Tibial nerve (tissue), 4 donors: ENCODE results near the gene ZSWIM6. TPM values are rescaled to one million over a fixed set of nuclear protein-coding genes. Genes with fewer than 3 reads are reported as not detected.

Experiments used
- DNase-seq, 2 donors: peaks; one replicate each; pipeline ENCODE4 v3.0.0-alpha.2; 2019; ENCODE audit warnings: low spot score in 2 of 2
- H3K27ac ChIP-seq, 4 donors: fragments of 200-600 bp; sonication (generic) in 3 of 4; one replicate each; pipeline ENCODE4 v1.5.1; 2017 to 2019; ENCODE audit warnings: mild to moderate bottlenecking in 1 of 4
- H3K27me3 ChIP-seq, 2 donors: fragments of 200-600 bp; sonication (generic) in 1 of 2; one replicate each; pipeline versions ENCODE4 v1.5.1 to v1.6.0; 2017 to 2019
- H3K36me3 ChIP-seq, 3 donors: fragments of 200-600 bp; sonication (generic); one replicate each; pipeline ENCODE4 v1.5.1; 2018 to 2019
- H3K4me1 ChIP-seq, 4 donors: fragments of 200-600 bp; sonication (generic) in 3 of 4; one replicate each; pipeline ENCODE4 v1.5.1; 2017 to 2019
- H3K4me3 ChIP-seq, 4 donors: fragments of 200-600 bp; sonication (generic) in 3 of 4; one replicate each; pipeline ENCODE4 v1.5.1; 2017 to 2019; ENCODE audit warnings: mild to moderate bottlenecking in 1 of 4, moderate library complexity in 1 of 4
- H3K9me3 ChIP-seq, 4 donors: fragments of 200-600 bp; sonication (generic) in 3 of 4; one replicate each; pipeline ENCODE4 v1.5.1; 2017 to 2019
- EP300 ChIP-seq, 2 donors: sonication (generic); formaldehyde crosslinking; IDR thresholded peaks; one replicate each; pipeline ENCODE4 v1.6.1; 2017; ENCODE audit warnings: antibody characterized with exemption in 2 of 2, mild to moderate bottlenecking in 1 of 2
- POLR2A ChIP-seq, 2 donors: fragments of 450-650 bp; IDR thresholded peaks; one replicate each; pipeline ENCODE4 v1.6.1; 2017; ENCODE audit warnings: antibody characterized with exemption in 2 of 2, mild to moderate bottlenecking in 2 of 2, moderate library complexity in 2 of 2
- WGBS, 2 donors: methylation state at CpG; one replicate each; pipeline ENCODE4 v1.1.5; 2018; 5-methylcytosine and 5-hydroxymethylcytosine counted together
- total RNA-seq, 4 donors: library from RNA; depleted of rRNA; stranded (reverse); fragments of >200 nt; gene quantifications; one replicate each; pipeline ENCODE4 v1.1.0, GENCODE V29; 2016
- TF ChIP-seq, protein P1 (sequence below), 5 experiments: fragments of 200-600 bp in 3 of 5; fragments of 450-650 bp in 2 of 5; sonication (generic) in 3 of 5; IDR thresholded peaks; one replicate each; pipeline ENCODE4 v1.5.1; 2016 to 2019; ENCODE audit warnings: antibody characterized with exemption in 5 of 5, mild to moderate bottlenecking in 3 of 5, moderate library complexity in 2 of 5

The ZSWIM6 gene
- total RNA-seq, 4 donors from 2014 or later: 10.6 to 15.5 (median 13.7) TPM

DNA sequence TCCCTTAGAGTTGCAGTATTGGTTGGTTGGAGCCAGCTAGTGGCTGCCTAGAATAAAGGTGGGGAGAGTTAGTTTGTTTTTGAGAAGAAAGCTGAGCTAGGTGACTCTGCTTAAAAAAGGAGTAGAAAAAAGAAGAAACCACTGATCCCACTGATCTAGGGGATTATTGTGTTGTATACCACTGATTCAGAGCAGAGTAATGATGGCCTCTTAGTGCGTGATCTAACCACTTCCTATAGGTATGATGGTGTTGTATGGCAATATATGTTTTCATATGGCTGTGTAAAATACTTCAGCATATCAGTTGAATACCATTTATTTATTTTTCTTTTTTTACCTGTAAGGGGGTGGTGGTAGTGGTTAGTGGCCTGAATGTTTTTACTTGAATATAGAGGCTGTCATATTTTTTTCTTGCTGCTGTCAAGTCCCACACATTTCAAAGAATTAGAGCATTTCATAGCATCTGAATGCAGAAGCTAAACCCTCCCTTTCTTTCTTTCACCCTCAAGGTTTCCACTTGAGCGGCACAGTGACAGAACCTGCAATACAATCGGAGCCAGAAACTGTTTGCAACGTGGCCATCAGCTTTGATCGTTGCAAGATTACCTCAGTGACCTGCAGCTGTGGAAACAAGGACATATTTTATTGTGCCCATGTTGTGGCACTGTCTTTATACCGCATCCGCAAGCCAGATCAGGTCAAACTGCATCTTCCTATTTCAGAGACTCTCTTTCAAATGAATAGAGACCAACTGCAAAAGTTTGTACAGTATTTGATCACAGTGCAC lies 140.3 kb downstream of the ZSWIM6 start:
- H3K9me3 ChIP-seq: no peaks in the 10 kb centered on the region
- peaks cover 0 to 28% (median 2%) of the 10 kb centered on the region in 4 donors for H3K4me1 ChIP-seq
- H3K27me3 ChIP-seq: no peaks in the 10 kb centered on the region
- 76 to 80% methylated on average over 7 of the region's 7 CpGs for whole genome bisulfite sequencing, 2 donors
- H3K27ac ChIP-seq: no peak overlapping the region
- H3K36me3 ChIP-seq: no peaks in the 10 kb centered on the region
- DNase-seq: no peak
- no peak for TF ChIP-seq EP300 (IDR thresholded peaks at IDR 0.05)
- TF ChIP-seq, protein P1, sequence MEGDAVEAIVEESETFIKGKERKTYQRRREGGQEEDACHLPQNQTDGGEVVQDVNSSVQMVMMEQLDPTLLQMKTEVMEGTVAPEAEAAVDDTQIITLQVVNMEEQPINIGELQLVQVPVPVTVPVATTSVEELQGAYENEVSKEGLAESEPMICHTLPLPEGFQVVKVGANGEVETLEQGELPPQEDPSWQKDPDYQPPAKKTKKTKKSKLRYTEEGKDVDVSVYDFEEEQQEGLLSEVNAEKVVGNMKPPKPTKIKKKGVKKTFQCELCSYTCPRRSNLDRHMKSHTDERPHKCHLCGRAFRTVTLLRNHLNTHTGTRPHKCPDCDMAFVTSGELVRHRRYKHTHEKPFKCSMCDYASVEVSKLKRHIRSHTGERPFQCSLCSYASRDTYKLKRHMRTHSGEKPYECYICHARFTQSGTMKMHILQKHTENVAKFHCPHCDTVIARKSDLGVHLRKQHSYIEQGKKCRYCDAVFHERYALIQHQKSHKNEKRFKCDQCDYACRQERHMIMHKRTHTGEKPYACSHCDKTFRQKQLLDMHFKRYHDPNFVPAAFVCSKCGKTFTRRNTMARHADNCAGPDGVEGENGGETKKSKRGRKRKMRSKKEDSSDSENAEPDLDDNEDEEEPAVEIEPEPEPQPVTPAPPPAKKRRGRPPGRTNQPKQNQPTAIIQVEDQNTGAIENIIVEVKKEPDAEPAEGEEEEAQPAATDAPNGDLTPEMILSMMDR (IDR thresholded peaks at IDR 0.05): no peak
- TF ChIP-seq POLR2A (IDR thresholded peaks at IDR 0.05): no peak
- no peak overlapping the region for H3K4me3 ChIP-seq

- no peaks in the 10 kb centered on the region for H3K27me3 ChIP-seq
- TF ChIP-seq POLR2A (IDR thresholded peaks at IDR 0.05) (no peak), EP300 (IDR thresholded peaks at IDR 0.05) (no peak)
- TF ChIP-seq, protein P1 (IDR thresholded peaks at IDR 0.05): no peak
- peaks cover 0 to 6% (median 0%) of the 10 kb centered on the region in 4 donors for H3K4me1 ChIP-seq
- no peaks in the 10 kb centered on the region for H3K9me3 ChIP-seq
- no peaks in the 10 kb centered on the region for H3K36me3 ChIP-seq
- no peak overlapping the region for H3K27ac ChIP-seq
- WGBS, 2 donors: 90 to 93% methylated on average over 4 of the region's 4 CpGs
- no peak for DNase-seq
- no peak overlapping the region for H3K4me3 ChIP-seq
These were observed 142.7 kb downstream of the ZSWIM6 start for GRCh38 chr5:61474746-61475145.

GRCh38 chr5:61477788-61478187 lies 145.7 kb downstream of the ZSWIM6 start:
- Histone ChIP-seq H3K4me1 (peaks cover 0 to 6% (median 0%) of the 10 kb centered on the region in 4 donors), H3K9me3 (no peaks in the 10 kb centered on the region), H3K36me3 (no peaks in the 10 kb centered on the region), H3K4me3 (no peak overlapping the region), H3K27ac (no peak overlapping the region), H3K27me3 (no peaks in the 10 kb centered on the region)
- WGBS, 2 donors: 93% methylated on average over 2 of the region's 2 CpGs
- no peak for TF ChIP-seq POLR2A (IDR thresholded peaks at IDR 0.05)
- no peak for DNase-seq

DNA sequence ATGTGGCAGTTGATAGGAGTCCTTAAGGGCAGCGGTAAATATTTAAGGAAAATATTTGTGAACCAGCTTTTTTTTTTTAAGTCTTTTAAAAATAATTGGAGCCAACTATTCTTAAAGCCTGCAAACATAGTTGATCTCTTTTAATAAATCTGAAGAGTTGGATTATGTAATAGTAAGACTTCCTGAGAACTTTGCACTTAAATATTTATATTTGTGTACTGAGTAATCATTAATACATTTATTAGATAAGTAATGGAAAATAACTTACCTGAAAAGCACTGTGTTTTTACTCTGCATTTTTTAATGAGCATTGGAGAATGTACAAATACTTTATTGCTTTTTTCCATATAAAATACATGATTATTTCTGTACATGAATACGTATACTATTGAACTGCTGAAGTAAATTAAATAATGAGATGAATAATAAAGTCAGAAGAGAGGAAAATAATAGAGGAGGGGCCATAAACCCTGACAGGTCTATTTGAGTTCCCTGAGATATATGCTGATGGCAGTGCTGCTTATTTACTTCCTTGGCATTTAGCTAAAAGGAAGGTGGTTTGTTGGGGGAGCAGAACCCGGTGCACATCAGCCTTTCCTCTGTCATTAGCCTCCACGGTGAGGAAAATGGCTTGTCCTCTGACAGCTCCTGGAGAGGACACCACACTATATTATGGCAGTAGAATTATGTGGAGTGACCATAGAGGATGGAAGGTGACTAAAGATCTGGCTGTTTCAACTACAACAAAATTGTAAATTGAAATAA lies 148.0 kb downstream of the ZSWIM6 start:
- Histone ChIP-seq H3K4me3 (no peak overlapping the region), H3K4me1 (peaks cover 0 to 6% (median 0%) of the 10 kb centered on the region in 4 donors), H3K36me3 (peaks cover 0 to 5% (median 0%) of the 10 kb centered on the region in 3 donors), H3K9me3 (no peaks in the 10 kb centered on the region), H3K27ac (no peak overlapping the region), H3K27me3 (no peaks in the 10 kb centered on the region)
- DNase-seq: no peak
- WGBS, 2 donors: 75% methylated on average over 4 of the region's 4 CpGs
- TF ChIP-seq POLR2A (IDR thresholded peaks at IDR 0.05) (no peak), EP300 (IDR thresholded peaks at IDR 0.05) (no peak)
- TF ChIP-seq, protein P1 (IDR thresholded peaks at IDR 0.05): no peak

- DNase-seq: no peak
- Histone ChIP-seq H3K4me3 (no peak overlapping the region), H3K4me1 (peaks cover 0 to 6% (median 0%) of the 10 kb centered on the region in 4 donors), H3K9me3 (no peaks in the 10 kb centered on the region), H3K27me3 (no peaks in the 10 kb centered on the region), H3K36me3 (peaks cover 0 to 11% (median 0%) of the 10 kb centered on the region in 3 donors), H3K27ac (no peak overlapping the region)
- 76 to 97% methylated on average over 3 of the region's 3 CpGs for WGBS, 2 donors
- TF ChIP-seq, protein P1 (IDR thresholded peaks at IDR 0.05): no peak
- no peak for TF ChIP-seq POLR2A (IDR thresholded peaks at IDR 0.05)
- no peak for TF ChIP-seq EP300 (IDR thresholded peaks at IDR 0.05)
These were observed 150.9 kb downstream of the ZSWIM6 start for GRCh38 chr5:61482980-61483379.
